ENCODE measurements around the gene TMEM234.

TMEM234 gene

GRCh38 chr1:32224285-32224684 lies 2.1 kb upstream of the TMEM234 start:
- no peak for DNase-seq
- Mint-ChIP-seq H3K4me3 (peak overlapping the region; percentile 42), H3K9me3 (no peaks in the 10 kb centered on the region), H3K27me3 (no peaks in the 10 kb centered on the region), H3K4me1 (peaks cover 55% of the 10 kb centered on the region), H3K27ac (peak overlapping the region; percentile 16), H3K36me3 (peaks cover 41% of the 10 kb centered on the region)
- CTCF ChIA-PET: interaction anchor here (1.2 to 2.7 kb wide), 2 partner anchors 25 to 176 kb away, joined by 3 to 19 read pairs; no protein-coding TSS in a partner anchor

- peaks cover 37% of the 10 kb centered on the region for H3K36me3 Mint-ChIP-seq
- H3K27ac Mint-ChIP-seq: peak overlapping the region; percentile 83
- peak overlapping the region; percentile 97 for H3K4me3 Mint-ChIP-seq
- H3K9me3 Mint-ChIP-seq: no peaks in the 10 kb centered on the region
- H3K27me3 Mint-ChIP-seq: no peaks in the 10 kb centered on the region
- CTCF ChIA-PET: interaction anchor here (0.6 to 2.7 kb wide), 4 partner anchors 18 to 195 kb away, joined by 3 to 19 read pairs (median 3); partner anchors contain the start of gene IQCC
- peaks cover 55% of the 10 kb centered on the region for H3K4me1 Mint-ChIP-seq
- no peak for DNase-seq
Measured at GRCh38 chr1:32223683-32224082, 1.5 kb upstream of the TMEM234 start.

- peaks cover 34% of the 10 kb centered on the region for H3K36me3 Mint-ChIP-seq
- peaks cover 62% of the 10 kb centered on the region for H3K4me1 Mint-ChIP-seq
- peak overlapping the region; percentile 97 for H3K4me3 Mint-ChIP-seq
- no peaks in the 10 kb centered on the region for H3K9me3 Mint-ChIP-seq
- no peak for DNase-seq
- H3K27ac Mint-ChIP-seq: peak overlapping the region; percentile 96
- H3K27me3 Mint-ChIP-seq: no peaks in the 10 kb centered on the region
- CTCF ChIA-PET: interaction anchor here (0.9 to 2.7 kb wide), 2 partner anchors 27 to 70 kb away, joined by 3 to 19 read pairs; partner anchors contain the start of gene HDAC1
Measured at GRCh38 chr1:32221581-32221979, 573 bp downstream of the TMEM234 start.

GRCh38 chr1:32220746-32221580 lies 1.2 kb downstream of the TMEM234 start:
- DNase-seq: no peak
- H3K36me3 Mint-ChIP-seq: peaks cover 34% of the 10 kb centered on the region
- CTCF ChIA-PET: interaction anchor here (0.8 to 2.1 kb wide), 6 partner anchors 27 to 192 kb away, joined by 3 to 7 read pairs (median 4); partner anchors contain the start of gene HDAC1
- H3K4me3 Mint-ChIP-seq: peak overlapping the region; percentile 97
- peaks cover 65% of the 10 kb centered on the region for H3K4me1 Mint-ChIP-seq
- H3K27me3 Mint-ChIP-seq: no peaks in the 10 kb centered on the region
- peak overlapping the region; percentile 24 for H3K27ac Mint-ChIP-seq
- no peaks in the 10 kb centered on the region for H3K9me3 Mint-ChIP-seq

GRCh38 chr1:32219022-32219421 lies 3.1 kb downstream of the TMEM234 start:
- H3K36me3 Mint-ChIP-seq: peaks cover 27% of the 10 kb centered on the region
- DNase-seq: no peak
- CTCF ChIA-PET: interaction anchor here (0.8 to 2.1 kb wide), 6 partner anchors 22 to 182 kb away, joined by 3 to 7 read pairs (median 3); no protein-coding TSS in a partner anchor
- no peaks in the 10 kb centered on the region for H3K9me3 Mint-ChIP-seq
- H3K4me1 Mint-ChIP-seq: peaks cover 62% of the 10 kb centered on the region
- H3K4me3 Mint-ChIP-seq: no peak overlapping the region
- no peaks in the 10 kb centered on the region for H3K27me3 Mint-ChIP-seq
- H3K27ac Mint-ChIP-seq: peak overlapping the region; percentile 14

- Mint-ChIP-seq H3K4me1 (peaks cover 44% of the 10 kb centered on the region), H3K9me3 (no peaks in the 10 kb centered on the region), H3K36me3 (peaks cover 23% of the 10 kb centered on the region), H3K27ac (peak overlapping the region; percentile 74), H3K4me3 (no peak overlapping the region), H3K27me3 (no peaks in the 10 kb centered on the region)
- CTCF ChIA-PET: interaction anchor here (0.7 to 4.1 kb wide), 34 partner anchors 10 to 199 kb away, joined by 3 to 61 read pairs (median 8); partner anchors contain the start of genes BSDC1, CCDC28B, FAM167B and HDAC1
- DNase-seq: no peak
Measured at GRCh38 chr1:32216566-32216965, 5.6 kb downstream of the TMEM234 start.

- Mint-ChIP-seq H3K4me3 (no peak overlapping the region), H3K27me3 (no peaks in the 10 kb centered on the region), H3K4me1 (peaks cover 36% of the 10 kb centered on the region), H3K27ac (peak overlapping the region; percentile 74), H3K36me3 (peaks cover 23% of the 10 kb centered on the region), H3K9me3 (no peaks in the 10 kb centered on the region)
- CTCF ChIA-PET: interaction anchor here (0.7 to 4.1 kb wide), 52 partner anchors 9 to 200 kb away, joined by 3 to 61 read pairs (median 5); partner anchors contain the start of genes BSDC1, CCDC28B, FAM167B and FAM229A
- DNase-seq: peak; percentile 79
Measured at GRCh38 chr1:32215629-32216480, 6.3 kb downstream of the TMEM234 start.

GRCh38 chr1:32208891-32209328 lies 13.2 kb downstream of the TMEM234 start, which contains the start of gene DCDC2B:
DCDC2B (plus strand) TSS chr1:32209089; CDS start chr1:32209094, 5 bp downstream.
- H3K27me3 Mint-ChIP-seq: no peaks in the 10 kb centered on the region
- H3K27ac Mint-ChIP-seq: peak within 1 kb of the TSS; percentile 12
- no peaks in the 10 kb centered on the region for H3K9me3 Mint-ChIP-seq
- CTCF ChIA-PET: interaction anchor here (0.9 kb wide), 1 partner anchor 185 kb away, joined by 3 read pairs; the partner anchor contains the start of gene BSDC1
- peaks cover 26% of the 10 kb centered on the region for H3K4me1 Mint-ChIP-seq
- no peak within 1 kb of the TSS for H3K4me3 Mint-ChIP-seq
- H3K36me3 Mint-ChIP-seq: peaks cover 11% of the 10 kb centered on the region
- DNase-seq: no peak

- DNase-seq: no peak
- H3K4me1 Mint-ChIP-seq: peaks cover 31% of the 10 kb centered on the region
- CTCF ChIA-PET: interaction anchor here (0.9 to 3.7 kb wide), 2 partner anchors 7 to 186 kb away, joined by 3 to 35 read pairs; partner anchors contain the start of gene BSDC1
- H3K36me3 Mint-ChIP-seq: peaks cover 15% of the 10 kb centered on the region
- H3K27ac Mint-ChIP-seq: no peak overlapping the region
- H3K27me3 Mint-ChIP-seq: no peaks in the 10 kb centered on the region
- H3K9me3 Mint-ChIP-seq: no peaks in the 10 kb centered on the region
- H3K4me3 Mint-ChIP-seq: no peak overlapping the region
Measured at GRCh38 chr1:32208469-32208868, 13.7 kb downstream of the TMEM234 start.

GRCh38 chr1:32205401-32206370 lies 16.5 kb downstream of the TMEM234 start, which contains the start of gene IQCC:
IQCC (plus strand) TSS chr1:32205671; CDS start chr1:32205682, 11 bp downstream.
- peak; percentile 90 for DNase-seq
- CTCF ChIA-PET: interaction anchor here (0.8 to 3.7 kb wide), 3 partner anchors 10 to 18 kb away, joined by 3 to 35 read pairs (median 3); no protein-coding TSS in a partner anchor
- peaks cover 50% of the 10 kb centered on the region for H3K4me1 Mint-ChIP-seq

GRCh38 chr1:32204943-32205361 lies 17.2 kb downstream of the TMEM234 start:
- Mint-ChIP-seq H3K27ac (no peak overlapping the region), H3K4me1 (peaks cover 56% of the 10 kb centered on the region), H3K9me3 (no peaks in the 10 kb centered on the region), H3K36me3 (peaks cover 25% of the 10 kb centered on the region), H3K4me3 (peak overlapping the region; percentile 85), H3K27me3 (no peaks in the 10 kb centered on the region)
- no peak for DNase-seq
- CTCF ChIA-PET: interaction anchor here (3.7 kb wide), 1 partner anchor 11 kb away, joined by 35 read pairs; no protein-coding TSS in a partner anchor

More at GRCh38 chr1:32205401-32206370, 16.5 kb downstream of the TMEM234 start, which contains the start of gene IQCC:
- Mint-ChIP-seq H3K27ac (peak within 1 kb of the TSS; percentile 82), H3K36me3 (peaks cover 25% of the 10 kb centered on the region), H3K27me3 (no peaks in the 10 kb centered on the region), H3K4me3 (peak within 1 kb of the TSS; percentile 85), H3K9me3 (no peaks in the 10 kb centered on the region)
